Ascending aorta (tissue), 2 donors: ENCODE measurements around the gene ENOPH1. TPM values are rescaled to one million over a fixed set of nuclear protein-coding genes. Genes with fewer than 3 reads are reported as not detected.
A peak's percentile ranks its signal among the peaks of the same experiment; 100 is the strongest.
"Not testable (repeated sequence)": the region's sequence is repeated elsewhere in the genome, so short reads cannot be mapped to it uniquely, and the experiment has no call there.

Experiments used
- DNase-seq, 2 donors: peaks; one replicate each; pipeline ENCODE4 v3.0.0-alpha.2; 2019; ENCODE audit warnings: low spot score in 2 of 2
- H3K27ac ChIP-seq, 2 donors: fragments of 200-600 bp; sonication (generic); one replicate each; pipeline ENCODE4 v1.5.1; 2016 to 2017; ENCODE audit warnings: mild to moderate bottlenecking in 1 of 2
- H3K27me3 ChIP-seq: fragments of 200-600 bp; sonication (generic); one replicate; pipeline ENCODE4 v1.5.1; 2017
- H3K36me3 ChIP-seq, 2 donors: fragments of 200-600 bp; sonication (generic); one replicate each; pipeline ENCODE4 v1.5.1; 2016
- H3K4me1 ChIP-seq, 2 donors: fragments of 200-600 bp; sonication (generic); one replicate each; pipeline ENCODE4 v1.5.1; 2016 to 2017; ENCODE audit warnings: mild to moderate bottlenecking in 1 of 2
- H3K4me3 ChIP-seq, 2 donors: fragments of 200-600 bp; sonication (generic); one replicate each; pipeline ENCODE4 v1.5.1; 2016 to 2017; ENCODE audit warnings: mild to moderate bottlenecking in 1 of 2
- H3K9me3 ChIP-seq, 2 donors: fragments of 200-600 bp; sonication (generic); one replicate each; pipeline ENCODE4 v1.5.1; 2016
- intact Hi-C: fragments of 100-400 bp; cut with DNase I; formaldehyde crosslinking; loops from one replicate; pipeline ENCODE4 v1.15.1; 2023
- total RNA-seq: library from RNA; depleted of rRNA; stranded (reverse); fragments of >200 nt; gene quantifications from one replicate; pipeline ENCODE4 v1.1.0, GENCODE V29; 2016
- TF ChIP-seq, protein P1 (sequence below), 3 experiments: fragments of 200-600 bp in 2 of 3; fragments of 450-650 bp in 1 of 3; sonication (generic) in 2 of 3; IDR thresholded peaks; one replicate each; pipeline ENCODE4 v1.5.1; 2016 to 2019; ENCODE audit warnings: antibody characterized with exemption in 3 of 3, mild to moderate bottlenecking in 1 of 3, moderate library complexity in 1 of 3

Gene ENOPH1
- total RNA-seq, 1 donor from 2014 or later, result 5.4 TPM

DNA sequence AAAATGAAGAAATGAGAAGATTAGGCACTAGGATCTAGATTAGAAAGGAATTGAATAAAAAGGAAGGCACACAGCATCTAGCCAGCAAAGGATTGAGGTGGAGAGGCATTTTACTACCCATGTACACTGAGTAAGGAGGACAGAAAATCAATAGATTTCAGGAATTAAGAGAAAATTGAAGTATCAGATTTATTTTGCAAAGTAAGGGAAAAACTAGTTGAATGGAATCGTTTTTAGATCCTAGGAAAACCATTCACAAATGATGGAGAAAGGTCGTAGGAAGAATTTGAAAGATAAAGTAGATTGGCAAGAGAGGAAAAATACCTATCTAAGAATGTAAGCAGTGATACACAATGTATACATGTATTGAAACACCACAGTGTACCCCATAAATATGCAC is 31.3 kb downstream of the ENOPH1 start:
- intact Hi-C loops, result loop anchor here (1.0 to 10.0 kb wide), 8 partner anchors 31 to 1183 kb away; partner anchors contain the start of genes COQ2, ENOPH1, HELQ and HNRNPDL
- TF ChIP-seq, protein P1, sequence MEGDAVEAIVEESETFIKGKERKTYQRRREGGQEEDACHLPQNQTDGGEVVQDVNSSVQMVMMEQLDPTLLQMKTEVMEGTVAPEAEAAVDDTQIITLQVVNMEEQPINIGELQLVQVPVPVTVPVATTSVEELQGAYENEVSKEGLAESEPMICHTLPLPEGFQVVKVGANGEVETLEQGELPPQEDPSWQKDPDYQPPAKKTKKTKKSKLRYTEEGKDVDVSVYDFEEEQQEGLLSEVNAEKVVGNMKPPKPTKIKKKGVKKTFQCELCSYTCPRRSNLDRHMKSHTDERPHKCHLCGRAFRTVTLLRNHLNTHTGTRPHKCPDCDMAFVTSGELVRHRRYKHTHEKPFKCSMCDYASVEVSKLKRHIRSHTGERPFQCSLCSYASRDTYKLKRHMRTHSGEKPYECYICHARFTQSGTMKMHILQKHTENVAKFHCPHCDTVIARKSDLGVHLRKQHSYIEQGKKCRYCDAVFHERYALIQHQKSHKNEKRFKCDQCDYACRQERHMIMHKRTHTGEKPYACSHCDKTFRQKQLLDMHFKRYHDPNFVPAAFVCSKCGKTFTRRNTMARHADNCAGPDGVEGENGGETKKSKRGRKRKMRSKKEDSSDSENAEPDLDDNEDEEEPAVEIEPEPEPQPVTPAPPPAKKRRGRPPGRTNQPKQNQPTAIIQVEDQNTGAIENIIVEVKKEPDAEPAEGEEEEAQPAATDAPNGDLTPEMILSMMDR (IDR thresholded peaks at IDR 0.05), result no peak
- no peak overlapping the region for H3K4me3 ChIP-seq
- H3K27me3 ChIP-seq, result no peaks in the 10 kb centered on the region
- peaks cover 23 to 39% of the 10 kb centered on the region in 2 donors for H3K36me3 ChIP-seq
- H3K4me1 ChIP-seq, result no peaks in the 10 kb centered on the region
- no peaks in the 10 kb centered on the region for H3K9me3 ChIP-seq
- no peak for DNase-seq
- H3K27ac ChIP-seq, result peak overlapping the region in 1 of 2 donors; percentile 8

DNA sequence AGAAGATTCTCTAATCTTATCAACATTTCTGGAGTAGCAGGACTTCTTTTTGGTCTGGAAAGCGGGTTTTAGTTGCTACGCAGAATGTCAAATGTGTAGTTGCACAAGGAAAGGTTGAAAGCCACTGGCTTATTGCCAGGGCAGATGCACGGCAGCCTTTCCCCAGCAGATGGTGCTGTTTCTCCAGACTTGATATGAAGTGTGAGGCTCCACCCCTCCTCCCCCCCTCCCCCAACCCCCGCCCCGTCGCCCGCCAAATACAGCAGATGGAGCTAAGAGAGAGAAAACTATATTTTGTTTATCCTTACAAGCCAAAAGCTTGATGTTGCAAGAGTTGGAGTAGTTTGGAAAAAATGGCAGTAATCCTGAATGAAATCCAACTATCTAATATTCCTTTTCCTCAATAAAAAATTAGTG is 32.0 kb downstream of the ENOPH1 start:
- Histone ChIP-seq H3K4me1 (no peaks in the 10 kb centered on the region), H3K27me3 (no peaks in the 10 kb centered on the region), H3K9me3 (no peaks in the 10 kb centered on the region), H3K4me3 (no peak overlapping the region), H3K36me3 (peaks cover 23 to 32% of the 10 kb centered on the region in 2 donors), H3K27ac (peak overlapping the region in 1 of 2 donors; percentile 8)
- intact Hi-C loops, result loop anchor here (1.0 to 10.0 kb wide), 8 partner anchors 32 to 1182 kb away; partner anchors contain the start of genes COQ2, ENOPH1, HELQ and HNRNPDL
- DNase-seq, result peak; percentile 79 to 96
- TF ChIP-seq, protein P1 (IDR thresholded peaks at IDR 0.05), result peak; percentile 48 to 92 (median 86)

DNA sequence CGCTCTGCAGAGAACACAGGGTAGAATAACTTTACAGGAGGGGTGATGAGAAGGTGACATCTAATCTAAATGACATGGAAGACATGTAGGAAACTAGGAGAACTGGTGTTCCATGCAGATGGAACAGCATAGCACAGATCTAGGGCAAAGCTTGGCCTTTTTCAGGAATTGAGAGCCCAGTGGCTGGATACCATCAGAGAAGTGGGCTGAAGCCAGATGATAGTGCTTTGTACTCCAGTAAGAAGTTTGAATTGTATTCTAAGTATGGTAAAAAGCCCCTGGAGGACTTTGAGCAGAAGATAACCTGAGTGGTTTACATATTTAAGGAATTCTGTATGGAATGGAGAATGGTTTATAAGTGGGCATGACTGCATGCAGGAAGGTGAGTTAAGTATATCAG is 32.8 kb downstream of the ENOPH1 start:
- no peaks in the 10 kb centered on the region for H3K9me3 ChIP-seq
- no peak for DNase-seq
- H3K36me3 ChIP-seq, result peaks cover 20 to 24% of the 10 kb centered on the region in 2 donors
- no peaks in the 10 kb centered on the region for H3K27me3 ChIP-seq
- H3K4me1 ChIP-seq, result no peaks in the 10 kb centered on the region
- TF ChIP-seq, protein P1 (IDR thresholded peaks at IDR 0.05), result no peak
- H3K27ac ChIP-seq, result no peak overlapping the region
- intact Hi-C loops, result loop anchor here (5.0 to 10.0 kb wide), 5 partner anchors 332 to 1182 kb away; partner anchors contain the start of genes COQ2, HELQ, MRPS18C and SCD5
- no peak overlapping the region for H3K4me3 ChIP-seq

DNA sequence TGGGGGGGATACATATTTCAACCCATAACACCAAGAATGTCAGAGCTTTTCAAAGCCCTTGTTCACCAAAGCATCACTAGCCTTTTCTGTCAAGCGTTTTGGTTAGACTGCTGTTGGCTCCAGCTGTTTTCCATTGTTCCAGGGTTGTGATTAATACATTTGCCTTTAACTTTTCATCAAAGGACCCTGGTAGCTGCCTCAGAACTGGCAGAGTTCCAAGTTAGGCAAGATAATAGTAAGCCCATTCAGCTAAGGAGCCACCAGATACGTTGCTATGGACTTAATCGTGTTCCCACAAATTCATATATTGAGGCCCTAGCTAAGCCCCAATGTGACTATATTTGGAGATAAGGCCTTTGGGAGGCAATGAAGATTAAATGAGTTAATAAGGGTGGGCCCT is 37.1 kb downstream of the ENOPH1 start:
- Histone ChIP-seq H3K4me1 (no peaks in the 10 kb centered on the region), H3K9me3 (no peaks in the 10 kb centered on the region), H3K27me3 (no peaks in the 10 kb centered on the region), H3K36me3 (no peaks in the 10 kb centered on the region), H3K4me3 (no peak overlapping the region), H3K27ac (no peak overlapping the region)
- no peak for DNase-seq
- TF ChIP-seq, protein P1 (IDR thresholded peaks at IDR 0.05), result no peak
- intact Hi-C loops, result loop anchor here (10.0 kb wide), 3 partner anchors 327 to 1177 kb away; partner anchors contain the start of genes HELQ, MRPS18C and SCD5

DNA sequence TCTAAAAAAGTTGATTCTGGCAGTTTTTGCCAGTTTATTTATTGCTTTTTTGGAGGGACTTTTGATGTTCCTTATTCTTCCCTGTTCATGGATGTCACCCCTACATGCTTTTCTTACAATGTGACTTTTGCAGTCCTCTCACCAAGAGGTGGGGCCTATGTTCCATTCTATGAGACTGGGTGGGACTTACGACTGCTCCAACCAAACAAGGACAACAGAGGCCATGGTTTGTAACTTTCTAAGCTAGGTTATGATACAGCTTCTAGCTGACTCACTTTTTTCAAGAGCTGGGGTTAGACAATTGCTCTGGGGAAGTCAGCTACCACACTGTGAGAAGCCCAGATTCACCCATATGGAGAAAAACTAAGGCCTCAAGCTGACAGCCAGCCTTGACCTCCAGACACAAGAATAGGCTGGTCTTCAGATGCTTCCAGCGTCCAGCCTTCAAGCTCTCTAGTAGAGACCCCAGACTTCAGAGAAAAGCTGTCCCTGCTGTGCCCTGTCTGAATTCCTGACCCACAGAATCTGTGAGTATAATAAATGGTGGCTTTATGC is 39.5 kb downstream of the ENOPH1 start:
- Histone ChIP-seq H3K4me1 (no peaks in the 10 kb centered on the region), H3K36me3 (no peaks in the 10 kb centered on the region), H3K9me3 (no peaks in the 10 kb centered on the region), H3K27ac (no peak overlapping the region), H3K4me3 (no peak overlapping the region), H3K27me3 (no peaks in the 10 kb centered on the region)
- TF ChIP-seq, protein P1 (IDR thresholded peaks at IDR 0.05), result no peak
- DNase-seq, result no peak
- intact Hi-C loops, result loop anchor here (10.0 kb wide), 3 partner anchors 325 to 1175 kb away; partner anchors contain the start of genes HELQ, MRPS18C and SCD5

DNA sequence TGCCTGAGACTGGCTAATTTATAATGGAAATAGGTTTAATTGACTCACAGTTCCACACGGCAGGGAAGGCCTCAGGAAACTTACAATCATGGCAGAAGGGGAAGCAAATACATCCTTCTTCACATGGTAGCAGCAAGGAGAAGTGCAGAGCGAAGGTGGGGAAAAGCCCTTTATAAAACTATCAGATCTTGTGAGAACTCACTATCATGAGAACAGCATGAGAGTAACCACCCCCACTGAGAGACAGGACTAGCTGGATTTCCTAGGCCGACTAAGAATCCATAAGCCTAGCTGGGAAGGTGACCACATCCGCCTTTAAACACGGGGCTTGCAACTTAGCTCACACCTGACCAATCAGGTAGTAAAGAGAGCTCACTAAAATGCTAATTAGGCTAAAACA is 42.7 kb downstream of the ENOPH1 start:
- intact Hi-C loops, H3K27me3 ChIP-seq, H3K4me1 ChIP-seq: not testable (repeated sequence)

More for the DNA sequence above, 42.7 kb downstream of the ENOPH1 start:
- DNase-seq, H3K9me3 ChIP-seq, H3K4me3 ChIP-seq, H3K36me3 ChIP-seq, H3K27ac ChIP-seq: not testable (repeated sequence)
